Activated naive CD4-positive, alpha-beta T cell treated with anti-CD3 and anti-CD28 coated beads, Interleukin-2, amount 50 U/mL, for 72 hours (primary cell): Measurements from ENCODE around the gene SLC6A3. TPM values are rescaled to one million over a fixed set of nuclear protein-coding genes. Genes with fewer than 3 reads are reported as not detected.
A peak's percentile ranks its signal among the peaks of the same experiment; 100 is the strongest.
"Not testable (repeated sequence)": the region's sequence is repeated elsewhere in the genome, so short reads cannot be mapped to it uniquely, and the experiment has no call there.

Source experiments
- ATAC-seq, 2 donors: fragments of 150-1000 bp; cut with Tn5 transposase; 2 replicates each; pipeline ENCODE4 v1.10.0; 2021; ENCODE audit warnings: mild to moderate bottlenecking in 2 of 2, moderate library complexity in 2 of 2
- DNase-seq, 2 donors: peaks; one replicate each; pipeline ENCODE4 v3.0.0; 2021 to 2022; ENCODE audit warnings: low spot score in 2 of 2
- H3K27ac Mint-ChIP-seq, 2 donors: one replicate each; pipeline ENCODE4 v1.8.0; 2022; ENCODE audit warnings: mild to moderate bottlenecking in 2 of 2, mixed read lengths in 2 of 2
- H3K36me3 Mint-ChIP-seq, 2 donors: one replicate each; pipeline ENCODE4 v1.8.0; 2022; ENCODE audit warnings: mixed read lengths in 2 of 2
- H3K9me3 Mint-ChIP-seq, 2 donors: one replicate each; pipeline ENCODE4 v1.8.0; 2022; ENCODE audit warnings: mixed read lengths in 2 of 2
- total RNA-seq, 2 donors: library from RNA; stranded (reverse); gene quantifications; one replicate each; pipeline ENCODE4 v1.2.3, GENCODE V29; 2022

The SLC6A3 gene
- total RNA-seq, 2 donors from 2014 or later, result not detected

DNA sequence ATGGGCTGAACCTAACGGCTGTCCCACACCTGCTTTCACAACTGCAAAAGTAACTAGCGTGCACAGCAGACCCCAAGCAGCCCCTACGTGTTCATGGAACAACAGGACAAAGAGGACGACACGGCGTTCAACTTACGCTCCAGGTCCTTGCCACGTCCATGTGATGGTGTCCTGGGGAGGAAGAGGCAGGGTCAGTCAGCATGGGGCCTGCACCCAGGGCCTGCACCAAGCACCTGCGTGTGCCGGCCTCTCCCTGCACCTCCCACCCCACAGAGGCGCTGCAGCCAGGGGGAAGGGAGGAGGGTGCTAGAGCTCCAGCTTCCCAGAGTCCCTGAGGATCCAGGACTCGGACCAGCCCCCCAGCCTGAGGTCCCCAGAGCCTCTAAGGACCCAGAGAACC is 35.6 kb upstream of the SLC6A3 start:
- ATAC-seq, result no peak
- no peak overlapping the region for H3K27ac Mint-ChIP-seq
- DNase-seq, result no peak
- no peaks in the 10 kb centered on the region for H3K9me3 Mint-ChIP-seq
- H3K36me3 Mint-ChIP-seq, result no peaks in the 10 kb centered on the region

- Mint-ChIP-seq H3K27ac (no peak overlapping the region), H3K9me3 (no peaks in the 10 kb centered on the region), H3K36me3 (no peaks in the 10 kb centered on the region)
- ATAC-seq (no peak), DNase-seq (no peak)
Measured at GRCh38 chr5:1480217-1480616, 35.0 kb upstream of the SLC6A3 start.

DNA sequence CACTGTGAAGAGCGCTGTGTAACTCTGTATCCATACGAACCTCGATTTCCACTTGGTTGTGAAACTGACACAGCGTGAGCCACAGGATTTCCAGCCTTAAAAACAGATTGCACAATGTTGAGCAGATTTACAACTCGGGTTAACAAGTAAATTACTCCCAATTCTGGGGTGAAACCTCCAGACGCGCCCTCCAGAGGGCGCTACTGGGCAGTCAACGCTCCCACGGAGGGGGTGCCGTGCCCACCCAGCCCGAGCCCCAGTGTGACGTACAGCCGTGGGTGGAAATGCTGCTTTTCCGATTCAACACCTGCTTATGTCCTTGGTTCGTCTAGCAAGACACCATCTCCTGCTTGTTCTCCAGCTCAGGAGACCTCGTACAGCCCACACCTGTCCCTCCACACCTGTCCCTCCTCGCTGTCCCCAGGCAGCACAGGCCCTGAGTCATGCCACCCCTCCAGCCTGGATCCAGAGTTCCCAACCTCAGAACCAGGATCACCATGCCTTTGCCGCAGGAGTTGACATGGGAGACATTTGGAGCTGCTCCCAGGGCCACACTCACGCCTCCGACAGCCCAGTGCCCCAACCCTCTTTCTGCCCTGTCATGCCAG is 34.4 kb upstream of the SLC6A3 start:
- H3K9me3 Mint-ChIP-seq, result no peaks in the 10 kb centered on the region
- H3K36me3 Mint-ChIP-seq, result no peaks in the 10 kb centered on the region
- DNase-seq (peak in 1 of 2 donors; percentile 38), ATAC-seq (peak in 1 of 2 donors; percentile 61)
- H3K27ac Mint-ChIP-seq, result no peak overlapping the region

DNA sequence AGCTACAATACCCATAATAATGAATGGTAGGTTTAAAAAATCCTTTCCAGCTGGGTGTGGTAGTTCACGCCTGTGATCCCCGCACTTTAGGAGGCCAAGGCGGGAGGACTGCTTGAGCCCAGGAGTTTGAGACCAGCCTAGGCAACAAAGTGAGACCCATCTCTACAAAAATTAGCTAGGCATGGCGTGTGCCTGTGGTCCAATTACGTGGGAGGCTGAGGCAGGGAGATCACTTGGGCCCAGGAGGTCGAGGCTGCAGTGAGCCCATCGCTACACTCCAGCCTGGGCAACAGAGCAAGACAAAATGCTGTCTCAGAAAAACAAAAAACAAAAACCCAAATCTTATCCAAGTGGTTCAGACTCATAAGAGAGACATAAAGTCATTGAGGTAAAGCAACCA is 33.8 kb upstream of the SLC6A3 start:
- Mint-ChIP-seq H3K27ac (no peak overlapping the region), H3K36me3 (no peaks in the 10 kb centered on the region), H3K9me3 (no peaks in the 10 kb centered on the region)
- ATAC-seq (no peak), DNase-seq (no peak)

DNA sequence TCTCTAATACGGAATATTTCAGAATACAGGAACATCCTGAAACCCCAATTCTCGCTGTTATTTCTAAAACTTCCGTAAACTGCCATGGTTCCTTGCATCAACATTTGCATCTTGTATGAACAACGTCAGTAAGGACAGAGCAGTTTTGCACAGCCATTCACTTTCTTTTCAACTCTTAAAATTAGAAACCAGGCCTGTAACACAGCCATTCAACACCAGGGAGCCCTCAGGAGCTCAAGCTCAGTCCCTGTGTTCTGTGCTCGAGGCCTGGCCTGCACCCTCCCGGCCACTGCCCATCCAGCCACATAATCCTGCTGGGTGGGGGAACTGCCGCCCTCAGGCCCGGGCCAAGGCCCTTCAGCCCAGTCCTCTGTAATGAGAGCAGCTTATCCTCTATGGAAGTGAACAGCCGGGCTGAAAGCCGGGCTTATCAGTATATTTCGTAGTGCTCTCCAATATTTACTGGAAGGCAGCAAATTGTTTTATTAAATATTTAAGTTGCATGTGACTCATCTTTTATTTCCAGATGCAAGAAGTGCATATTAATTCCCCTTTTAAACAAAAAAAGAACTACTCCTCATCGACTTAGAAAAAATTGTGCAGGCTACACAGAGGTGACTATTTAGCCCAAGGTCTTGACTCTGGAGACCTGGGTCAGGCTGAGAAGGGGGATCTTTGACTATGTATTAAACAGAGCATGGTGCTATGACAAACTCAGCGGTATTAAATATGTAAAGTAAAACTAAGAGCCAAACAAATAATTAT is 33.2 kb upstream of the SLC6A3 start:
- Mint-ChIP-seq H3K36me3 (no peaks in the 10 kb centered on the region), H3K27ac (no peak overlapping the region), H3K9me3 (no peaks in the 10 kb centered on the region)
- DNase-seq (no peak), ATAC-seq (no peak)

GRCh38 chr5:1477341-1477740 is 32.1 kb upstream of the SLC6A3 start:
- no peaks in the 10 kb centered on the region for H3K36me3 Mint-ChIP-seq
- no peak for ATAC-seq
- no peaks in the 10 kb centered on the region for H3K9me3 Mint-ChIP-seq

GRCh38 chr5:1476967-1477310 is 31.7 kb upstream of the SLC6A3 start:
- no peaks in the 10 kb centered on the region for H3K36me3 Mint-ChIP-seq
- ATAC-seq, result no peak
- H3K9me3 Mint-ChIP-seq, result no peaks in the 10 kb centered on the region
- H3K27ac Mint-ChIP-seq, result no peak overlapping the region
- DNase-seq, result no peak

More at GRCh38 chr5:1477341-1477740, 32.1 kb upstream of the SLC6A3 start:
- no peak overlapping the region for H3K27ac Mint-ChIP-seq
- DNase-seq, result no peak

DNA sequence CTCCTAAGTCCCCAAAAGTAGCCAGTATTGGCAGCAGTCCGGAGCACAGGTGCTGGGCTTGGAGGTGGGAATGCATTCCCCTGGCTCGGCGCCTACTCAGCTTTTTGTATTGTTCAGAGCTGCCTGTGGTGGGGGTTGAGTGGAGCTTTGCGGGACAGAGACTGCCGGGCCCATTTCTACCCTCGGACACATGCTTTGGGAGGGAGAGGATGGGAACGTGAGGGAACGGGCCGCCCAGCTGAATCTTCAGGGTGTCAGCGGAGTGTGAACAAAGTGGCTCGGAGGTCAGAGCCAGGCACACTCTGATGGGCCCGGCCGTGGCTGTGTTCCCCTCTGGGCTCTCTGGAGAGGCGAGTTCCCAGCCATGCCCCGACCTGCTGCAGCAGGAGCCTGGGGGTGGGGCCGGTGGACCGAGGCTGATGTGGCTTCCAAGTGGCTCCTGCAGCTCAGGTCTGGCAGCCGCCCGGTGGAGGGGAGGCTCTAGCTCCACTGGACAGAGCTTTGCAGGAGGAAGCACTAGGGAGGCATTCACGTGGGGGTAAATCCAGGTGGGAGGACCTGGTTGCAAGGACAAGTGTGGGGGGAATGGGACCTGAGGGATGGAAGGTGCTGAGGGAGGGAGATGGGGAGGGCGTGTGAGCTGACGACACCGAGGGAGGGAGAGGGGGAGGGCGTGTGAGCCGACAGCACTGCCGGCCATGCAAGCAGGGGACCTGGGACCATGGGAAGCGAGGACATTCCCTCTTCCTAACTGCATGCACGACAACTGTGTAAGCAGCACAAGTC is 31.1 kb upstream of the SLC6A3 start:
- ATAC-seq (no peak), DNase-seq (no peak)
- H3K27ac Mint-ChIP-seq, result no peak overlapping the region
- no peaks in the 10 kb centered on the region for H3K9me3 Mint-ChIP-seq
- no peaks in the 10 kb centered on the region for H3K36me3 Mint-ChIP-seq

DNA sequence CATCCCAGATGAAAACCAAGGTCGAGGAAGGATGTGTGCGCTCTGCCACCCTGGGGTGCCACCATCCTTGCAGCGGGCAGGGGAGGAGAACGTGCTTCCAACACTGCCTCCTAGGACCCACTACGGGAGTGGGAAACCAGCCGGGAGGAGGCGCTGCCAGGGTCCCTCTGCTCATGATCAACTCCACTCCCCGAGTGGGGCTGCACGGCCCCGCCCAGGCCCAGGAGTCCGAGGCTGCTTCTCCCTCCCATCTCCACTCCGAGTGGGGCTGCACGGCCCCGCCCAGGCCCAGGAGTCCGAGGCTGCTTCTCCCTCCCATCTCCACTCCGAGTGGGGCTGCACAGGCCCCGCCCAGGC is 30.3 kb upstream of the SLC6A3 start:
- not testable (repeated sequence) for H3K36me3 Mint-ChIP-seq, H3K9me3 Mint-ChIP-seq, ATAC-seq, DNase-seq, H3K27ac Mint-ChIP-seq

- H3K27ac Mint-ChIP-seq, result peak overlapping the region in 1 of 2 donors; percentile 56
- H3K36me3 Mint-ChIP-seq, result no peaks in the 10 kb centered on the region
- ATAC-seq, result no peak
- H3K9me3 Mint-ChIP-seq, result no peaks in the 10 kb centered on the region
- DNase-seq, result no peak
Measured at GRCh38 chr5:1474866-1475543, 29.8 kb upstream of the SLC6A3 start.

DNA sequence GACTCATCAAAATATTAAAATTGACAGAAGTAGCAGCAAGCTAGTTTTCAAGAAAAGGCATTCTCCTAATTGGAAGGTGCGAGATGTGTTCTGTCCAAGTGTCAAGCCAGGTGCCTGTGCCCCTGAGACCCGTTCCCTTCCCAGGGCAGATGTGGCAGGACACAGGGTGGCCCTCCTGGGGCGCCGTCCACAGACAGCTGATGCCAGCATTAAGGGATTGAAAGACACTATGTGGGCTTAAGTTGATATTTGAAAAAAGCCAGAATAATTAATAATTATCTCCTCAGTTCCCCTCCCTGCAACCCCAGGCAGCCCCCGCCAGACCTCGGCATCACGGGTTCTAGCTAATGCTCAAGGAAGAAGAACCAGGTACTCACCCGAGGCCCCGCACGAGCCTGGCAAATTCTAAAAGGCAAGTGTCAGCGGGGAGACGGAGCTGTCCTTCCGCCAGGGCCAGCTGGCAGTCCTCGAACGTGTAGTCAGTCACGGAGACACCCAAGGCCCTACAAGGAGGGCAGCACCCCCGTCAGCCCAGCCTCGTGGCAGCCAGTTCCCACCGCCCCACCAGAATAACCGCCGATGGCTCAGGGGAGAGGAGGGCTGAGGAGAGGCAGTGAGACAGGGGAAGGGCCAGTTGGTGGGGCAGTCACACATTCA is 29.1 kb upstream of the SLC6A3 start:
- H3K9me3 Mint-ChIP-seq, result no peaks in the 10 kb centered on the region
- peak overlapping the region; percentile 36 to 56 for H3K27ac Mint-ChIP-seq
- DNase-seq (no peak), ATAC-seq (no peak)
- H3K36me3 Mint-ChIP-seq, result no peaks in the 10 kb centered on the region

DNA sequence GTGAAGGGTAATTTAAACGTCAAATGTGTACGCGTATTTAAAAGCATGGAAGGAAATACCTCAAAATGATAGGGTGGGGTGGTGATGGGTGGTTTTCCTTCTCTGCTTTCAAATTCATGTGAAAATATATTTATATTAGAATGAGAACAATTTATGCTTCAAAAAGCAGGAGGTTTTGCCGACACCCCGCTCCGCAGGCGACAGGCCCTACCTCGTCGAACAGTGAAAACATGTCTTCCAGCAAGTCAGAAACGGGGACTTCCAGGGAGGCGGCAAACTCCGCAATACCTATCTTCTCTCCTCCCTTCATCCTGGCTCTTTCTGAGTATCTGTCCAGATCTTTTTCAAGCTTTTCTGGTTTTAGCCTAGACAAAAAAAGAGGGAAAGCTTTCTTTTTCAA is 28.5 kb upstream of the SLC6A3 start:
- Mint-ChIP-seq H3K36me3 (no peaks in the 10 kb centered on the region), H3K9me3 (no peaks in the 10 kb centered on the region), H3K27ac (peak overlapping the region in 1 of 2 donors; percentile 82)
- no peak for DNase-seq
- no peak for ATAC-seq

DNA sequence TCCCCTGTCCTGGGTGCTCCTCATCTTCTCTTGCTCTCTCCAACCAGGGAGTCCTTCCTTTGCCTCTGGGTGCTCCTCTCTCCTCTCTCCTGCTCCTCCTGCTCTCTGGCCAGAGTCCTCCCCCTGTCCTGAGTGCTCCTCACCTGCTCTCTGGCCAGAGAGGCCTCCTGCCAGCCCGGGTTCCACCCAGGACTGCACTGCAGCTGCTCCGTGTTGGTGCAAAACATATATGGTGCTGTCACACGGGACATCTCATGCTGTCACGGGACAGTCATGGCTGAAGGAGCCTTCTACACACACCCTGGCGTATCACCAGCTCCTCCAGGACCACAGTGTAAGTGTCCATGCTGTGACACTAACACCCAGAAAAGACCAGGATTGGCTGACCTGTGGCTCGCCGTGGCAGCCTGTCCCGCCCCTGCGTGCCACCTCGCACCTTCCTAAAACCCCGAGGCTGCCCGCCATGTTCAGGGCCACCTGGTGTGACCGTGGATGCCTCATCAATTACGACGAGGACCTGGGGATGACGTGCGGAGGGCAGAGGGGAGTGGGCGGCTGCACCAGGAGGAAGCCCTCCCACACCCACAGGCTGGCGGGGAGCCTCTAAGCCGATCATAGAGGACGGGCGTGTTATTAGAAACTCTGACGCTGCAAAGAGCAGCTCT is 27.9 kb upstream of the SLC6A3 start:
- H3K27ac Mint-ChIP-seq, result peak overlapping the region in 1 of 2 donors; percentile 82
- peaks cover 0 to 2% of the 10 kb centered on the region in 2 donors for H3K36me3 Mint-ChIP-seq
- no peaks in the 10 kb centered on the region for H3K9me3 Mint-ChIP-seq
- no peak for ATAC-seq
- peak in 1 of 2 donors; percentile 20 for DNase-seq

- Mint-ChIP-seq H3K9me3 (no peaks in the 10 kb centered on the region), H3K36me3 (peaks cover 0 to 6% of the 10 kb centered on the region in 2 donors), H3K27ac (peak overlapping the region in 1 of 2 donors; percentile 78)
- ATAC-seq (no peak), DNase-seq (no peak)
Measured at GRCh38 chr5:1471997-1472963, 27.0 kb upstream of the SLC6A3 start.

DNA sequence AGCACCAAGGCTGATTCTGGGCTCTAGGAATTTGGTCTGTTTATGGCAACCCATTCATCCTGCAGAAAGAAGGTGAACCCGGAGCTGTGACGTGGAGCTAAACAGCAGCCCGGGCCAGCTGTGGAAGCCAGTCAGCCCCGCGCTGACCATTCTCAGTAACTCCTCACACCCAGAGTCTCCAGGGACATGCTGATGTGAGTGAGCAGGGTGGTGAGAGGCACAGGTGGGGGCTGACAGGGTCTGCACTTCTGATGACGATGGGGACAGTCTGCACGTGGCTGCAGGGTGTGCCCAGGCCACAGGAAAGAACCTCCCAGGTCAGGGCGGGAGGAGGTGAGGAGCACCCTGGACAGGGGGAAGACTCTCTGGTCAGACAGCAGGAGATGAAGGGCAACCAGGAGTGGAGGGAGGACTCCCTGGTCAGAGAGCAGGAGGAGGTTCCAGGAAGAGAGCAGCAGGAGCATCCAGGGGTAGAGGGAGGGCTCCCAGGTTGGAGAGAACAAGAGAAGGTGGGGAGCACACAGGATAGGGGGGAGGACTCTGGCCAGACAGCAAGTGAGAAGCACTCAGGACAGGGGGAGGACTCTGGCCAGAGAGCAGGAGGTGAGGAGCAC is 26.1 kb upstream of the SLC6A3 start:
- no peak for ATAC-seq
- no peak for DNase-seq
- H3K36me3 Mint-ChIP-seq, result peaks cover 0 to 9% of the 10 kb centered on the region in 2 donors
- no peaks in the 10 kb centered on the region for H3K9me3 Mint-ChIP-seq
- H3K27ac Mint-ChIP-seq, result peak overlapping the region; percentile 65 to 78
